ENCODE data around the gene DOCK11.

The DOCK11 gene

DNA sequence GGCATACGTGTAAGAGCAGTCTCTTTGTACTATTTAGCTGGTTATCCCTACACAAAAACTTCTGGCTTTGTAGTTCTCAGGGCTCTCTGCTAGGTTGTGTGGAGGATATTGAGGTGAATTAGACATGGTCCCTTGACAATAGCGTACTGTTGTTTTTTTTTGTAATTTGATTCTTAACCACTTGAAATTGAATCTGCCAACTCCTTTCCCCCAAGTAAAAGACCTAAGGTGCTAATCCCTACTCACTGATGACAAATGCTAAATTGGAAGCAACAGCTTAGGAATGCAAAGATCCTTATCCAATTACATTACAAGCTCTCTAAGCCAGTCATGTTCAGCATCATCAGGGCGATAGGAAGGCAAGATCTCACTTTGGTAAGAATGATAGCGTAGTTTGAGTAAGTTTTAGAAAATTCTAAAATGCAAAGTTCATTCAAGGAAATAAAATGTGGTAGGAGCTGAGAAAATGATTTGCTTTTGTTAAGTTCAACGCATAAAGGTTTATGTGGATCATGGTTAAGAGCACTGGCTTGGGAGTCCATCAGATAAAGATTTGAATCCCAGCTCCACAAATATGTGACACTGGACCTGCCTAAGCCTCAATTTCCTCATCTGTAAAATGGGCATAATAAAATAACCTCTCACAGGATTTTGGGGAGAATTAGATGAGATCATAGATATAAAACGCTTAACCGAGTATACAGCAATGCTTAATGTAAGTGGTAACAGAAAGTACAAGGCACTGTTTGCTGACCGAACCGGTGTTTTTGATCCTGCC is 39.3 kb downstream of the DOCK11 start:
- no peak for DNase-seq

DNA sequence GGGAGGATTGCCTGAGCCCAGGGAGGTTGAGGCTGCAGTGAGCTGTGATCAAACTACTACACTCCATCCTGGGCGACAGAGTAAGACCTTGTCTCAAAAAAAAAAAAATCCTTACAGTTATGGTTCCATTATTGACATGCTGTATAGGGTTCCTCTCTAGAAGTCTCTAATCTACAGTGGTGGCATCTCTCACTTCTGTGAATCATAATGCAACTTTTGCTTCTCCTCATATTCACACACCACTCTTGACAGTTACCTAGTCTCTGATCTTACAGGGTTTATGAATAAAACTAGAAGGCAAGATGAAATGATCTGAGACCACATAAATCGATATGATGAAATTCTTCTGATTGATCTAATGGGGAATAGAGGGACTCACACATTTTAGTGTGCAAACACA is 40.6 kb downstream of the DOCK11 start:
- DNase-seq, result no peak

DNA sequence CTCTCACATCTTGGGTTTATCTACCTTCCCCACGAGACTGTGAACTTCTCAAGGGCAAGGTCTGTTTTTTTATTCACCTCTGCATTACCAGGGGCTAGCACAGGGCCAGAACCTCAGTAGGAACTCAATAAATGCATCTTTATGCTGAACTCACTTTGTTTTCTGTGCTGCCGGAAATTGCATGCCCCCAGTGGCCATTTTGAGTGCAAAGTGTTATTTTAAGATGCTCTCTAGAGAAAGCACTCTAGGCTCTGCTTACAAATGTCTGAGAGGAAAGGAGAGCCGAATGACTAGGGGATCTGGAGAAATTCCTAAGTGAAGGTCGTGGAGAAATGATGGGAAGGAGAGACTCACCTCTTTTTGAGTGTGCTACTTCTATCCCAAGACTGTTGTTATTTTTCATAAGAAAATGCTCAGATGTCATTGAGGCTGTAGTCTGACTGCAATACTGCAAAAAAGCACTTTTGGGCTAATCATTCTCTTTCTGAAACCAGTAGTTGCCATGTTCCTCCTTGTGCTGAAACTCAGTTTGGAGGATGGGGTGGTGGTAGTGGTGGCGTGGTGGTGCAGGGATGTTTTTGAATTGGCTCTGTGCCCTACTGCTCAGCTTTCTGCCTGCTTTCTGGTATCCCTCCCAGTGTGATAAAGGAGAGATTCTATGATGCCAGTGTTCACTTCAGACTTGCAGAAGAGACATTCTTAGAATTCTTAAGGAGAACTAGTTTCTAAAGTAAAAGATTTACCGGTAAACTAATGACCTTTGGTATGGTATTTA is 41.3 kb downstream of the DOCK11 start:
- DNase-seq, result no peak

DNA sequence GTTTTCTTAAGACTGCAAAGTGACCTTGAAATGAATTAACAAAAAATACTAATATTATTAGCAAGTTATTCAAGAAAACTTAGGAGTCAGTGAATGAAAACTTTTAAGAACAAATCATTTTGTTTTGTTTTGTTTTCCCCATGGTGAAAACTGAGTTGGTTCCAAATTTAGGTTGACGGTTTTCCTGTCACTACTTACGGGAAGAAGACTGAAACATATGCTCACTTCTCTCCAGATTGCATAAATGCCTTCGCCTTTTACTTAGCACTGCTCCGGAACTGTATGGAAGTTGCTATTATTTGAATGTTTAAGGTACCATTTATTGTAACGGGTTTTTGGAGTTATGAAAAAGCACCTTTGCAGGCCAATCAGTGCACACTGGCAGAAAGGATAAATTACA is 42.8 kb downstream of the DOCK11 start:
- DNase-seq, result no peak

DNA sequence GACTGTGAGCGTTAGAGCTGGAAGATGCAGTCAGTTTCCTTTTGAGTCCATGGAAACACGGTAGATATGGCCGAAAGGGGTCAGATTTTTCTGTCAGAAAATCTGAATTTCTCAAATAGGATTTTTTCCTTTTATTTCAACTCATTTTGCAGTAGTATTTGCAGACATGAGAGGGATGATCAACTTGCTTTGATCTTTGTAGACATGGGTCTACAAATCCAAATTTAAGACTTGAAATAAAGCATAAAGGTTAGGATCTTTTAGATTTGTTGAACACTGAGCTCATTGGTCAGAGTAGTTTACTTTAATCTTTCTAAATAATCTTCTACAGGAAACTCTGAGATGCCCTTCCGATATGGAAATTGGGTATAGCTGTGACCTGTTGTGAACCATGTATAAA is 44.7 kb downstream of the DOCK11 start:
- no peak for DNase-seq

DNA sequence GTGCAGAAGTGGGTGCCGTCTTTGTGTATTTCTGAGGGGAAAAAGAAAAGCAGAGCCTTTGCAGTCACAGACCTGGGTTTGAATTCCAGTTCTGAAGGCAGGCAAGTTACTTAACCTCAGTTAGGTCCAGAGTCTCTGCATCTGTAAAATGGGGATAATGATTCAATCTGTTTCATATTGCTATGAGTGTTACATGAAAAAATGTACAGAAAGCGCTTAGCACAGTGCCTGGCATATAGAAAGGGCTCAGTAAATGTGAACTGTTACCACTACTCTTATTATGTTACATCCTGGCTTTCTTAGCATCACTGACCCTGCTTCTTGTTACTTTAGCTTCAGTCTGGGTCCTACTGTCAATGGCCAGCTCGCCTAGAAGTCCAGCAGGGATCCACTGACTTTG is 45.9 kb downstream of the DOCK11 start:
- DNase-seq, result no peak

DNA sequence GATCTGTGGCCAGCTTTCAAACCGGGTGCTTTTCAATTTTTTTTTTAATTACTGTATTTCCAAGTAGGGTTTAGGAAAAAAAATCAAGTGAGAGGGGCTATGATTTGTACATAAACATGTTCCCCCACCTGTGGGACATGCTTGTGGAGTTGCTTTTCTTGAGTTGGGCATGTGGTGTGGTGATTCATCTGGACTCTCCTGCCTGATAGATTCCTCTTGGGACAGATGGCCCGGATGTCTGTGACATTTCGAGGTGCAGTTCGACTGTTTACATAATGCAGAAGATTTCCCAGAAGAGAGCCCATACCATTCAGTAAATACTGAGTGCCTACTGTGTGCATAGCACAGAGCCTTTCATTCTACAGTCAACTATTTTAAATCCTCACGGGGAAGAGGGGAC is 49.9 kb downstream of the DOCK11 start:
- DNase-seq, result no peak

DNA sequence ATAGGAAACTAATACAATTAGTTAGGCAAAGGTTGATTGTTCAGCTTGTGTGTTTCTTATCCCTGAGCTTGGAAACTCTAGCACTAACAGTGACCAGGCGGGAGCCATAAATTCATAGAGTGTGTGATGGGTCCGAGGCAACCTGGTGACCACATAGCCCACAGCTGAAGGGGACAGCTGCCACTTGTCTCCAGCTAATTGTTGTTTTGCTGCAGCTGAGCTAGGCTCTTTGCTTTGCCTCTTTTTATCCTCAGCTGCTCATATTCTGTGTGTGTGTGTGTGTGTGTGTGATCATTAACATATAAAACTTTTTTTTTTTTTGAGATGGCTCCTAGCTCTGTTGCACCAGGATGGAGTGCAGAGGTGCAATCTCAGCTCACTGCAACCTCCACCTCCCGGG is 53.2 kb downstream of the DOCK11 start:
- no peak for DNase-seq

DNA sequence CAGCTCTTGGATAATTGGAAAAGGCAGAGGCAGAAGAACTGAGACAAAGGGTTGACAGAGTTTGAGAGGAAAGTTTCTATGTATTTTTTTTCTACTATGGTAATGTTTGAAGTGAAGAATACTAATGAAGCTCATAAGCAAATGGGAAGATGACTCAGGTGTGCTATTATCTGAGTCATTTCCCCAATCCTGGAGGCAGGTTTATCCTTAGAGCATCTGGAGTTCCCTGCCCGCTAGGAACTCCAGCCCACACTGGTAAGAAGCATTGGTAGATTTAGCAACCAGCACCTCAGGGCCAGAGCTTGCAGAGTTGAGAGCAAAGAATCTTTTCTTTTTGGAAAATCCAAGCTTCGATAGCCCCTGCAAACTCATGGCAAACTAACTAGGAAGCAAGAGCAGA is 55.2 kb downstream of the DOCK11 start:
- no peak for DNase-seq

DNA sequence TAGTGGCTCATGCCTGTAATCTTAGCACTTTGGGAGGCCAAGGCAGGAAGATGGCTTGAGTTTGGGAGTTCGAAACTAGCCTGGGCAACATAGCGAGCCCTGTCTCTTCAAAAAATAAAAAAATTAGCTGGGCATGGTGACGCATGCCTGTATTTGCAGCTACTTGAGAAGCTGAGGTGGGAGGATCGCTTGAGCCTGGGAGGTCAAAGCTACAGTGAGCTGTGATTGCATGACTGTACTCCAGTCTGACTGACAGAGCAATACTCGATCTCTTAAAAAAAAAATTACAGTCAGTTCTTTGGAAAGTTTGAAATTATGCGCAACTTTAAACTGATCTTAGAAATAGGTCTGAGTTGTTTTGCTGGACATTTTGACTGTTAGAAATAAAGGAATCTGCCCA is 55.8 kb downstream of the DOCK11 start:
- DNase-seq, result no peak

DNA sequence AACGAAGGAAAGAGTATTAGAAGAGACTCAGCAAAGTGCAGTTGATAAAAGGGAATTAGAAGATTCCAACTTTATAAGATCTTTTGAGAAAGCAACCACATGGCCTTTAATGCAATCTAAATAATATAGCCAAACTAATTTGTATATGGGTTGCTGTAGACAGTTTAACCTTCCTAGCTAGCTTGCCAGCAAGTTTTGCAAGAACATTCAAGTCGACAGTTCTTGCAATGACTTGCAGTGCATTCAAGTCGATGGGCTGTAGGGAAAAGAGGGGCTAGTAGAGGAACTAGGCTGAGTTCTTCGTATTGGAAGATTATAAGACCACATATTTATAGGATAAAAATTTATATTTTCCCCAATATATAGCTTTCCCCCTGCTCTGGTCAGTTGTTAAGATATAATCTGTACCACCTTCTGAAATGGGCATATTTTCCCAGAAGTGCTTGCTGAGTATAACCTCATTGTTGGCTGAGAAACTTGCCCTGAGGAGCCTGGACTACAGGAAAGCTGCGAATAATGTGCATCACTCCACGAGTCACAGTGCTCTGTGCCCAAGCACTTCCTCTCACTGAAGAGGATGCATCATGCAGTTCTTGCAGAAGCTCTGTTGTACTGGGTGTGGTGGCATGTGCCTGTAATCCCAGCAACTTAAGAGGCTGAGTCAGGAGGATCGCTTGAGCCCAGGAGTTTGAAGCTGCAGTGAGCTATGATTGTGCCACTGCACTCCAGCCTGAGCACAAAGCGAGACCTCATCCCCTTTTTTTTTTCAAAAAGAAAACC is 56.7 kb downstream of the DOCK11 start:
- DNase-seq, result no peak

DNA sequence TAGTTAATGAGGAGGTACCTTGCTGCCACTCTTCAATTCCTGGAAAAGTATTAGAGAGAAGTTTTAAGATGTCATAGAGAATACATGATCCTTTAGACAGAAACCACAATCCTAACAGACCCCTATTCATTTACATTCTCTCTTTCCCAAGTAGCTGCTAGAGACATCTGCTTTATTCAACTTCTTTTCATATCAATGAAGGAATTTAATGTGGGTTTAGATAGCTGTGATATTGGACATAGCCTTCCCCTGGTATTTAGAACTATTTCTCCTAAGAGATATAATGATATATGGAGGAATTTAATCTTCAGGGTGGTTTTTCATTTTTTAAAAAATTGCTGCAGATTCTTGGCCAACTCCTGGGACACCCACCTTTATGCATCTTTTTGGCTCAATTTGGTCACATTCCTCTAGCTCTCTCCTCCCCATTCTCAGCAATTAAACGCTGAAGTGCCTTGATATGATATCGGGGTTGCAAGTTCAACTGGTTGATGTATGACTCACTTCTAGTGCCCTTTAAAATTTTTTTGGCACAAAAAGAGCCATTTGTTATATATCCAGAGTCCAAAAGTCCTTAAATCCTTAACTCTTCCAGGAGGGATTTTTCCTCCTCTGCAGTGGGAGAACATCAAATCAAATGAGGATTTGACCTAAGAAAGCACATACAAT is 57.6 kb downstream of the DOCK11 start:
- no peak for DNase-seq

DNA sequence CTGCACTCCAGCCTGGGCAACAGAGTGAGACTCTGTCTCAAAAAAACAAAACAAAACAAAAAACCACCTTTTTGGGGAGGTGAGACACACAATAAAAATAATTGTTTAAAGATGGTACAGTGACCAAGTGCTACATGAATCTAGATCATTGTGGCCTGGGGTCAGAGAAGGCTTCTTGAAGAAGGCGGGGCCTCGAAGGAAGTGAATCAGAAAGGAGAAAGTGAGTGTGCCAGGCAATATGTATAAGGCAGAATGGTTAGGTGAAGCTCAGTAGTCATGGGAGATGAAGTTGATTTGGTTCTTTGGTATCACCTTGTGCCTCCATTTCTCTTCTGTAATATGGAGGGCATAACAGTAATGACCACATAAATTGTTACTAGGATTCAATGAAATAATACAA is 58.9 kb downstream of the DOCK11 start:
- no peak for DNase-seq

DNA sequence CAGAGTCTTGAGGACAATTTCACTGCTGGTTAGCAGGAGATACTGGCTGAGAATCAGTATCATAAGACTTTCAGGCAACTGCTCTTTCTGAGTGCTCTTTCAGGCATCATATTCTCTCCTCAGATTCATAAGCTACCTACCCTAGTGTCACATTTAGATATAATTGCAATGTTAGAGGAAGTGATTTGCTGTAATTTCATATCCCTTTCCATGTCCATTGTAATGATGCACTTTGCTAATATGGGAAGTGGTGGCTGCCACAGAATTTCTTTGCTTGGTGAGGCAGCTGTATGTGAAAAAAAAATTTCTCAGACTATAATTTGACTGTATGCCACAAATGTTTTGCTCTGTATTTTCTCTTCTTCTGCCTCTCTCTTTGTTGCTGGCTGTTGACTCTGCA is 63.3 kb downstream of the DOCK11 start:
- no peak for DNase-seq

DNA sequence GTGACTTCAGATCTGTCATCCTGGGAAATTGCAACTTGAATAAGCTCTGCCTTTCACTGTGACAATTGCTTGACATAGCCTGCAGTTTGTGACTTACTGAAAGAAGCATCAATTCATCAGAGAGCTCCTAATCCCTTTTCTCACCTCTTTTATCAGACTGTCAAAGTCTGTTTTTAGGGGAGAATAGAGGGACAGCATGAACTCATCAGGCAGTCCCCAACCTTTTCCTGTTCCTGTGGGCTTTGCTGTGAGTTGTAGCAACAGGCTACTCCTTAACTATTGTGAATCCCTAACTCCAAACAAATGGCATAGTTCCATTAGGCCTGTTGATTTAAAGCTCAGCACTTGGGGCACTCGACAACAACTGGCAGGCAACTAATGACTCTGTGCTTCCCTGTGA is 64.9 kb downstream of the DOCK11 start:
- no peak for DNase-seq

DNA sequence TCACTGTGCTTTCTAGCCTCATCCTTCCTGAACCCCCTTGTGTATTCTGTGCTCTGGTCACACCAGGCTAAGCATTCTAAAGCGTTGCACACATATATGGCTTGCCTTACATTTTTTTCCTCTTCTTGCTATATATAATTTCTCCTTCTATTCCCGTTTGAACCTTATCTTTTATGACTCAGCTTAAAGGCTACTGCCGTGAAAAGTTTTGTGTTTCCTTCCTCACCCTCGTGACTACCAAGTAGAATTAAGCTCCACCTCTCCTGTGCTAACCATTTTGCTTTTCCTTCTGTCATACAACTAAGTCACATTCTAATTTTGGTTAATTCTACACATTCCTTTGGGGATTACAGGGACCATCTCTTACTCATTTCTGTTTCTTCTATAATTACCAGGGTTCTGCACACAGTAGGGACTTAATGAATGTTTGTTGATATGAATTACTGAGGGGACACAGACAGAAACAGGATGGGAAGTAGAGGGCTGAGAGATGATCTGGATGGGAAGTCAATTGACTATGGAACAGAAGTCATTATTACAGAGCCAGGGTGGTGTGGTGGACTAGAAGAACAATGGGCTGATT is 67.1 kb downstream of the DOCK11 start:
- no peak for DNase-seq

DNA sequence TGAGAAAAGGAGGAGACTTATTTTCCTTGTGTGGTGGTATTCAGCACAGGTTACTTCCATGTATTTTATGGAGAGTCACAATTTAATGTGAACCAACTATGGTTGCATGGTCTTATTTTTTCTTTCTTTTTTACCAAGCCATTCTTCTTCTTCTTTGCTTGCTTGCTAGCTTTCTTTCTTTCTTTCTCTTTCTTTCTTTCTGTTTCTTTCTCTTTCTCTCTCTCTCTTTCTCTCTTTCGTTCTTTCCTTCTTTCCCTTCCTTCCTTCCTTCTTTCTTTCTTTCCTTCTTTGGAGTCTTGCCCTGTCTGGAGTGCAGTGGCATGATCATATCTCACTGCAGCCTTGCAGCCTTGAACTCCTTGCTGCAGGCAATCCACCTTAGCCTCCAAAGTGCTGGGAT is 68.9 kb downstream of the DOCK11 start:
- no peak for DNase-seq

DNA sequence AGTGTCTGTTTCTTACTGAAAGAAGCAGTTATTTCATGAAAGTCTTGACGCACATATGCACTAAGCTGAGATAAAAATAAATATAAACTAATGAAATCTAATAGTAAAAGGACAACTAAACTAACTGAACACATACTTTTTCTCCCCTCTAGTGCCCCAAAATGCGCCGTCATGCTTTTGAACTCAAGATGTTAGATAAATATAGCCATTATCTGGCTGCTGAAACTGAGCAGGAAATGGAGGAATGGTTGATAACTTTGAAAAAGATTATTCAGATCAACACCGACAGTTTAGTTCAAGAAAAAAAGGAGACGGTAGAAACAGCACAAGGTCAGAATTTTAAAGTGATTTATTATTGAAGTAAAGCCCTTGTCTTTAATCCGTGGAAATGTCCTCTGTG is 70.2 kb downstream of the DOCK11 start:
- no peak for DNase-seq

DNA sequence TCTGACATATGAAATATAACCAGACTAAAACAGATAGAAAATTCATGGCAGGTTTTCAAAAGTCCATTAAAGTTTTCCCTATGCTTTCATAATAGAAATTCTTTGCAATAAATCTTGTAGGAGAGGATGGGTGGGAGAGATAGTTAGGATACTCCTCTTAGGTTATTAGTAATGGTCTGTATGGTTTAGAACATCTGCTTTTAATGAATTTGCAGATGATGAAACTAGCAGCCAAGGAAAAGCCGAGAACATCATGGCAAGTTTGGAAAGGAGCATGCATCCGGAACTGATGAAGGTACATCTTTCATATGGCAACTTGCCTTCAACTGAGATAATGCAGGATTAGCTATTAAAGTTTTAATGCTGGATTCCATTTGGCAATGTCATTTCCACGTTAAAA is 70.7 kb downstream of the DOCK11 start:
- DNase-seq, result no peak

DNA sequence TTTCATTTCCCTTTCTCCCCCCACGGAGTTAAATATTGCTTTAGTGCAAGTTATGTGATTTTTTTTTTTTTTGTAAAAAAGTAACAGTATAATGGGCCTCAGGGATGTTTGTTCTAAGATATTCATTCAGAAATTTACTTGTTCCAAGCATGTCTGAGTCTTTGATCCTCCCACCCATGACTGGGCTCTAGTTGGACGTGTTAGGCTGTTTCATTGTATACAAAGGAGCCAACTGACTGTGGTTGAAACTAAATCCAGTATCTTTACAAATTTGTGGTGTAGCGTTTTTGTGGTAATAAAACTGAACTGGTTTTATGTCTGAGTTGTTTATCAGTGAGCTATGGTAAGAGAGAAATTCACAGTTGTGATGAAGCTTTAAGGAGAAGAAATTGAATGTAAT is 74.1 kb downstream of the DOCK11 start:
- no peak for DNase-seq

DNA sequence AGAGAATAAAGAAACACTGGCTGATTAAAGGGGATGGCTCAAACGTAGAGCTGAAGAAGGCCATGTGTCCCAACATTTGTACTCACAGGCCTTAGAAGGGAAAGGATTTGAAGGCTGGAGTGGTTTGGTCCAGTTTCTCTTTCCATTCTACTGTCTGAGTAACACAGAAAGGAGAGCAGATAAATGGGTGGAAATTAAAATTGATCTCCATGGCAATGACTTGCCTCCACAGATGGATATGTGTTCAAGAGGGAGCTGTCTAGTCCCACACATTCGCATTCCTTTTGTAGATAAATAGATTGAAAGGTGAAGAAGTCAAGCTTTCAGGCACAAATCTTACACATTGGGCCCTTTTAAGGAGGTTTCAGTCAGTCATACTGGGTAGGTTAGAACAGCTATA is 74.6 kb downstream of the DOCK11 start:
- DNase-seq, result no peak

DNA sequence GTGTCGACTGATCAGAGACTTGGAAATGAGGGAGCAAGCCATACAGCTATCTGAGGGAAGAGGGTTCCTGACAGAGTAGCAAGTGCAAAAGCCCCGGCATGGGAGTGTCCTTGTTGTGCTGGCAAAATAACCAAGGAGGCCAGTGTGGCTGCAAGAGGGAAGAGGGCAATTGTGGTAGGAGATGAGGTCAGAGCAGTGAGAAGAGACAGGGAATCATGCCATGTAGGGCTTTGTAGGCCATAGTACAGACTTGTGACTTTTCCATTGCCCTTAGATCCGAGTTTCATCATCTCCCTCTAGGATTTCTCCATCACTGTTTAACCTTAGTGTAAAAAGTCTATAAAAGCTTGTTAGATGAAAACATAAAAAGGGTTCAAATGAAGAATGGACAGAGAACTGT is 76.2 kb downstream of the DOCK11 start:
- no peak for DNase-seq

DNA sequence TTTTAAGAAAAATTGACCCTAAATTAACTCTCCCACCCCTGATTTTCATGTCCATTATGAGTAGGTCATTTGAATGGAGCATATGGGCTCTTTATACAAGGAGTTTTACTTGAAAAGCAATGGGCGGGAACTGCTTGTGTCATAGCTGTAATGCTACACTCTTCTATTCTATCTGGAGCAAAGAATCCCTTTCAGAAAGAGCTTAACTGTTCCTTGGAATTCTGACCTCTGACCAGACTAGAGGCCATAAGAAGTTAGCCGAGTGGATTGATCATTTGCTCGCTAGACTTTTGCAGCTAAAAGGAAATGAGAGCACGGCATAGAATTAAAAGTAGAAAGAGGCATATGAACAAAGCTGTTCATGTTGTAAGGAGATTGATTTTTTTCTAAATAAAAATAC is 79.1 kb downstream of the DOCK11 start:
- no peak for DNase-seq
